ENCODE data around the gene ARPP21.

DNA sequence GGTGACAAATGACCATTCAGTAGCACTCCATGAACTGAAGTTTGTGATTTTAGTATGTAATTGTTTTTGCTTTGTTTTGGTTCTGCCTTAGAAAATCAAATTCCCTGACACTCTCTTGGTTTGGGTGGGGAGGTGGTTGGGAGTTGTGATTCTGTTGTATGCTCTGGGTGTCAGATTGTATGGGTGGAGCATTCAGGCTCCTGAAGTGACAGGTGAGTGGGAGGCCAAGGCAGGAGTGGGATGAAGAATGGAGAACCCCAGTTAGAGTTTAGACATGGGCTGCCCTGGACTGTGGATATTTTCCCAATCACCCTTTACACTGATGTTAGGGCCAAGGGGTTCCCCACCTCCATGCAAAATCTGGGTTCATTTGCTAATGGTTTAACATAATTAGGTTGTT, 83.6 kb downstream of the ARPP21 start:
- TF ChIP-seq HDGF (IDR thresholded peaks at IDR 0.05; ENCODE audit: borderline replicate concordance) (no peak), LEF1 (IDR thresholded peaks at IDR 0.05; ENCODE audit: borderline replicate concordance) (no peak), SP1 (IDR thresholded peaks at IDR 0.05) (no peak), BHLHE40 (IDR thresholded peaks at IDR 0.05; ENCODE audit: borderline replicate concordance) (no peak), ARNT (IDR thresholded peaks at IDR 0.05) (no peak), FOXM1 (IDR thresholded peaks at IDR 0.05; ENCODE audit: borderline replicate concordance) (no peak), NFRKB (IDR thresholded peaks at IDR 0.05) (no peak), FOXA1 (IDR thresholded peaks at IDR 0.05) (no peak), ZNF384 (IDR thresholded peaks at IDR 0.05) (no peak), ELF4 (IDR thresholded peaks at IDR 0.05) (no peak), TARDBP (IDR thresholded peaks at IDR 0.05) (no peak), SUZ12 (IDR thresholded peaks at IDR 0.05) (no peak), CTBP1 (IDR thresholded peaks at IDR 0.05; ENCODE audit: borderline replicate concordance) (no peak)
- TF ChIP-seq, protein P1, sequence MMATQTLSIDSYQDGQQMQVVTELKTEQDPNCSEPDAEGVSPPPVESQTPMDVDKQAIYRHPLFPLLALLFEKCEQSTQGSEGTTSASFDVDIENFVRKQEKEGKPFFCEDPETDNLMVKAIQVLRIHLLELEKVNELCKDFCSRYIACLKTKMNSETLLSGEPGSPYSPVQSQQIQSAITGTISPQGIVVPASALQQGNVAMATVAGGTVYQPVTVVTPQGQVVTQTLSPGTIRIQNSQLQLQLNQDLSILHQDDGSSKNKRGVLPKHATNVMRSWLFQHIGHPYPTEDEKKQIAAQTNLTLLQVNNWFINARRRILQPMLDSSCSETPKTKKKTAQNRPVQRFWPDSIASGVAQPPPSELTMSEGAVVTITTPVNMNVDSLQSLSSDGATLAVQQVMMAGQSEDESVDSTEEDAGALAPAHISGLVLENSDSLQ (IDR thresholded peaks at IDR 0.05): no peak
